DMS114 treated with DMSO at 0.1 percent for 48 hours (cell line): ENCODE measurements around the gene SCN4B.

Experiments
- DNase-seq: peaks from one replicate; lab custom pipeline; 2025; ENCODE audit not compliant: unreplicated experiment; lab: John Stamatoyannopoulos, UW

Gene SCN4B

GRCh38 chr11:118153516-118153915, 893 bp upstream of the SCN4B start:
- DNase-seq, result no peak

- DNase-seq, result no peak
These were observed 537 bp downstream of the SCN4B start for GRCh38 chr11:118152020-118152551.

- no peak for DNase-seq
These were observed 1.2 kb downstream of the SCN4B start for GRCh38 chr11:118151431-118151830.

GRCh38 chr11:118149493-118149892, 3.1 kb downstream of the SCN4B start:
- DNase-seq, result no peak

- DNase-seq, result no peak
These were observed 3.8 kb downstream of the SCN4B start for GRCh38 chr11:118148856-118149255.

GRCh38 chr11:118148240-118148639, 4.4 kb downstream of the SCN4B start:
- no peak for DNase-seq

- DNase-seq, result no peak
These were observed 5.1 kb downstream of the SCN4B start for GRCh38 chr11:118147502-118147901.

- DNase-seq, result no peak
These were observed 6.1 kb downstream of the SCN4B start for GRCh38 chr11:118146554-118146953.

- DNase-seq, result peak; percentile 60
These were observed 7.1 kb downstream of the SCN4B start for GRCh38 chr11:118145285-118146227.

GRCh38 chr11:118144301-118145268, 8.0 kb downstream of the SCN4B start:
- DNase-seq, result no peak

GRCh38 chr11:118143661-118144185, 8.9 kb downstream of the SCN4B start:
- no peak for DNase-seq

GRCh38 chr11:118142809-118143208, 9.8 kb downstream of the SCN4B start:
- DNase-seq, result no peak

GRCh38 chr11:118142081-118142480, 10.5 kb downstream of the SCN4B start:
- DNase-seq, result no peak

- no peak for DNase-seq
These were observed 13.0 kb downstream of the SCN4B start for GRCh38 chr11:118139578-118139977.

- no peak for DNase-seq
These were observed 13.7 kb downstream of the SCN4B start for GRCh38 chr11:118138839-118139420.

GRCh38 chr11:118136801-118137200, 15.8 kb downstream of the SCN4B start:
- DNase-seq, result no peak

- no peak for DNase-seq
These were observed 16.3 kb downstream of the SCN4B start for GRCh38 chr11:118136341-118136740.

- DNase-seq, result no peak
These were observed 16.8 kb downstream of the SCN4B start for GRCh38 chr11:118135796-118136165.

- DNase-seq, result no peak
These were observed 17.4 kb downstream of the SCN4B start for GRCh38 chr11:118135051-118135795.

- no peak for DNase-seq
These were observed 18.8 kb downstream of the SCN4B start for GRCh38 chr11:118133816-118134215.
